ENCODE measurements around the gene MTM1.

- no peak for TF ChIP-seq XRCC3 (IDR thresholded peaks at IDR 0.05)
- no peak for TF ChIP-seq DACH1 (IDR thresholded peaks at IDR 0.05; ENCODE audit: partially characterized antibody)
- TF ChIP-seq NRF1 (conservative IDR thresholded peaks at IDR 0.05 in 1 of 2, IDR thresholded peaks at IDR 0.05 in 1 of 2), result no peak
- TF ChIP-seq SP1 (CRISPR knock-in tag; IDR thresholded peaks at IDR 0.05), result no peak
- TF ChIP-seq ZNF436 (CRISPR knock-in tag; IDR thresholded peaks at IDR 0.05), result no peak
- TF ChIP-seq SRSF3 (IDR thresholded peaks at IDR 0.05; ENCODE audit: insufficient read depth, low read length), result no peak
- no peak for TF ChIP-seq C11orf30 (IDR thresholded peaks at IDR 0.05; ENCODE audit: low read depth)
- no peak for TF ChIP-seq BCL6 (CRISPR knock-in tag; IDR thresholded peaks at IDR 0.05)
- no peak for TF ChIP-seq NBN (IDR thresholded peaks at IDR 0.05; ENCODE audit: low read depth)
- TF ChIP-seq ATF3 (IDR thresholded peaks at IDR 0.05), result no peak
- no peak for TF ChIP-seq ATF3 (CRISPR knock-in tag; conservative IDR thresholded peaks at IDR 0.05)
- no peak for TF ChIP-seq MAZ (CRISPR knock-in tag; conservative IDR thresholded peaks at IDR 0.05 in 1 of 2, IDR thresholded peaks at IDR 0.05 in 1 of 2)
Observed at GRCh38 chrX:150688911-150689451, 120.6 kb downstream of the MTM1 start.
